ENCODE data around the gene ANAPC7. TPM values are rescaled to one million over a fixed set of nuclear protein-coding genes. Genes with fewer than 3 reads are reported as not detected.

The ANAPC7 gene
- total and polyA plus RNA-seq, 9 of the 15 experiments (the other 6 are each of a cell fraction or from before 2014, with no cell fraction given) = 46.7 to 158 (median 109) TPM

GRCh38 chr12:110426406-110426805, 22.9 kb upstream of the ANAPC7 start (continued):
- TF ChIP-seq PBX2 (CRISPR knock-in tag; IDR thresholded peaks at IDR 0.05; ENCODE audit: low read depth) (no peak), PBX2 (tag; conservative IDR thresholded peaks at IDR 0.05; ENCODE audit: low read depth) (peak; percentile 40; the same call in 1 of the 2 replicates), SMARCC2 (IDR thresholded peaks at IDR 0.05; ENCODE audit: low read depth) (no peak), NFATC3 (IDR thresholded peaks at IDR 0.05) (no peak), ARID4B (CRISPR knock-in tag; IDR thresholded peaks at IDR 0.05) (no peak), ADNP (tag; IDR thresholded peaks at IDR 0.05) (peak; percentile 45; the same call in 1 of the 2 replicates), ZNF197 (CRISPR knock-in tag; IDR thresholded peaks at IDR 0.05; ENCODE audit: low read depth) (no peak)
